T-cell (primary cell): ENCODE measurements around the gene TMEM116. TPM values are rescaled to one million over a fixed set of nuclear protein-coding genes. Genes with fewer than 3 reads are reported as not detected.

Experiments used
- ATAC-seq, 4 experiments: fragments of 200-7000 bp in 3 of 4; fragments of 150-1000 bp in 1 of 4; cut with Tn5 transposase; replicated peaks in 1 of 4; 1 replicate in 3 of 4; 2 replicates in 1 of 4; pipeline ENCODE4 v1.10.0; 2021; ENCODE audit warnings: moderate library complexity in 3 of 4, mild to moderate bottlenecking in 2 of 4, moderate number of reproducible peaks in 1 of 4
- CTCF ChIA-PET, 2 donors: fragments of 300-600 bp; sonication (Branson Sonifier 250); formaldehyde crosslinking; loops; one replicate each; lab custom pipeline; 2022; ENCODE audit warnings: antibody characterized with exemption in 2 of 2; lab: Charles Lee
- POLR2A ChIA-PET, 2 donors: fragments of 300-600 bp; sonication (Branson Sonifier 250); formaldehyde crosslinking; loops; one replicate each; lab custom pipeline; 2022; ENCODE audit warnings: antibody characterized with exemption in 2 of 2; lab: Charles Lee
- DNase-seq, 35 experiments: peaks; one replicate each; pipeline versions ENCODE4 v3.0.0 to v3.0.0-alpha.2; 2013 to 2023
- H3K27ac ChIP-seq: one replicate; pipeline ENCODE4 v1.5.1; 2013; ENCODE audit warnings: low read length
- H3K27me3 ChIP-seq, 2 experiments: replicated peaks in 1 of 2; 1 replicate in 1 of 2; 2 replicates in 1 of 2; pipeline versions ENCODE4 v1.6.1 to v1.7.0; 2013; ENCODE audit warnings: low read length in 1 of 2, mixed read lengths in 1 of 2; ENCODE audit not compliant: control insufficient read depth in 2 of 2, insufficient read depth in 2 of 2; ENCODE audit errors: extremely low read depth in 1 of 2
- H3K36me3 ChIP-seq, 2 donors: 1 replicate in 1 of 2; 2 replicates in 1 of 2; pipeline versions ENCODE4 v1.6.1 to v1.7.0; 2013; ENCODE audit warnings: low read length in 1 of 2; ENCODE audit not compliant: control insufficient read depth in 2 of 2, insufficient read depth in 1 of 2; ENCODE audit errors: extremely low read depth in 1 of 2
- H3K4me1 ChIP-seq, 2 experiments: 1 replicate in 1 of 2; 2 replicates in 1 of 2; pipeline versions ENCODE4 v1.6.1 to v1.7.0; 2013; ENCODE audit warnings: low read length in 2 of 2, mixed read lengths in 1 of 2; ENCODE audit not compliant: insufficient read depth in 2 of 2, control insufficient read depth in 1 of 2; ENCODE audit errors: extremely low read depth in 1 of 2
- H3K4me3 ChIP-seq, 2 donors: 1 replicate in 1 of 2; 2 replicates in 1 of 2; pipeline versions ENCODE4 v1.5.1 to v1.7.0; 2013; ENCODE audit warnings: mild to moderate bottlenecking in 2 of 2, low read length in 1 of 2, moderate library complexity in 1 of 2; ENCODE audit not compliant: control insufficient read depth in 1 of 2; ENCODE audit errors: extremely low read depth in 1 of 2
- H3K9me3 ChIP-seq: 2 replicates; pipeline ENCODE4 v1.7.0; 2013
- H3K27ac Mint-ChIP-seq, 2 donors: one replicate each; pipeline ENCODE4 v1.8.0; 2020 to 2021; ENCODE audit warnings: mild to moderate bottlenecking in 2 of 2, mixed read lengths in 2 of 2
- H3K27me3 Mint-ChIP-seq, 2 donors: one replicate each; pipeline ENCODE4 v1.8.0; 2021 to 2022; ENCODE audit warnings: mixed read lengths in 2 of 2
- H3K36me3 Mint-ChIP-seq: one replicate; pipeline ENCODE4 v1.8.0; 2021; ENCODE audit warnings: mixed read lengths
- H3K4me1 Mint-ChIP-seq, 3 donors: one replicate each; pipeline ENCODE4 v1.8.0; 2020 to 2022; ENCODE audit warnings: mixed read lengths in 3 of 3, mild to moderate bottlenecking in 1 of 3
- H3K4me3 Mint-ChIP-seq, 3 donors: one replicate each; pipeline ENCODE4 v1.8.0; 2020 to 2022; ENCODE audit warnings: mild to moderate bottlenecking in 3 of 3, mixed read lengths in 3 of 3, moderate library complexity in 3 of 3
- H3K9me3 Mint-ChIP-seq, 3 donors: one replicate each; pipeline ENCODE4 v1.8.0; 2020 to 2022; ENCODE audit warnings: mixed read lengths in 3 of 3
- WGBS: methylation state at CpG from one replicate; pipeline ENCODE4 v1.1.5; 2013; ENCODE audit warnings: missing lambda C conversion rate; ENCODE audit not compliant: insufficient coverage; 5-methylcytosine and 5-hydroxymethylcytosine counted together
- total RNA-seq, 35 experiments: library from RNA in 6 of 35; stranded (reverse) in 6 of 35; fragments of 120-200 nt in 1 of 35; gene quantifications; one replicate each; pipeline versions ENCODE4 v1.2.1 to v1.2.4 and lab custom pipeline; 2013 to 2026

Gene TMEM116
- total RNA-seq, 5 donors from 2014 or later (not counting 1 experiment from before 2014, with no cell fraction given) = 16.0 to 27.2 (median 25.8) TPM

DNA sequence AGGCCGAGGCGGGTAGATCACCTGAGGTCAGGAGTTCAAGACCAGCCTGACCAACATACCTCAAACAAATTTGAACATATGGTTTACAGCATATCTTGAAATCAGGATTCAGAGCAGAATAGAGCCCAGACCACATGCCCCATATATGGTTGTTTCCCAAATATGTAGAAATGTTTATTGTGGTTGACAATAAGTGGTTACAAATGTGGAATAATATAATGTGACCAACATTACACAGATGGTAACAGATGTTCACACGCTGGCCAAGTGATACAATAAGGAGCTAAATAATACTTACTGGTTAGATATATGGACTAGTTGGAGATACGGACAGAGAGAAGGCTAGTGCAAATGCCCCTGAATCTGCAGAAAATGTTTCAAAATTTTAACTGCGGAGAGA is 85.6 kb downstream of the TMEM116 start:
- H3K27ac ChIP-seq = no peak overlapping the region
- peaks cover 35% of the 10 kb centered on the region for H3K36me3 Mint-ChIP-seq
- ChIA-PET POLR2A (no interaction called here), CTCF (no interaction called here)
- 100% methylated on average over 2 of the region's 5 CpGs for whole genome bisulfite sequencing
- H3K27me3 Mint-ChIP-seq = no peaks in the 10 kb centered on the region
- H3K4me3 ChIP-seq = no peak overlapping the region
- ATAC-seq = no peak
- no peaks in the 10 kb centered on the region for H3K27me3 ChIP-seq
- no peaks in the 10 kb centered on the region for H3K9me3 ChIP-seq
- H3K27ac Mint-ChIP-seq = no peak overlapping the region
- H3K4me1 Mint-ChIP-seq = no peaks in the 10 kb centered on the region
- H3K4me3 Mint-ChIP-seq = no peak overlapping the region
- peaks cover 0 to 13% of the 10 kb centered on the region in 2 donors for H3K36me3 ChIP-seq
- no peak for DNase-seq
- no peaks in the 10 kb centered on the region for H3K9me3 Mint-ChIP-seq
- no peaks in the 10 kb centered on the region for H3K4me1 ChIP-seq

DNA sequence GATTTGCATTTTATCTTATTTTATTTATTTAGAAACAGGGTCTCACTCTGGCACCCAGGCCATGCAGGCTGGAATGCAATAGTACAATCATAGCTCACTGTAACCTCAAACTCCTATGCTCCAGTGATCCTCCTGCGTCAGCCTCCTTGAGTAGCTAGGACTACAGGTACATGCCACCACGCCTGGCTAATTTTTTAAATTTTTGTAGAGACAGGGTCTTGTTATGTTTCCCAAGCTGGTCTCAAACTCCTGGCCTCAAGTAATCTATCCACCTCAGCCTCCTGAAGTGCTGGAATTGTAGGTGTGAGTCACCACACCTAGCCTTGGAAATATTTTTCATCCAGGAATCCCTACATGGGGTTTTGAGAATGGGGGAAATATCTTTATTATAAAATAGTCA is 86.3 kb downstream of the TMEM116 start:
- no peak overlapping the region for H3K4me3 ChIP-seq
- no peaks in the 10 kb centered on the region for H3K27me3 ChIP-seq
- DNase-seq (no peak), ATAC-seq (no peak)
- no peaks in the 10 kb centered on the region for H3K4me1 Mint-ChIP-seq
- ChIA-PET POLR2A (no interaction called here), CTCF (interaction anchor here in 1 of 2 donors (0.5 kb wide), 1 partner anchor 449 kb away, joined by 4 read pairs; no protein-coding TSS in a partner anchor)
- no peaks in the 10 kb centered on the region for H3K4me1 ChIP-seq
- H3K36me3 Mint-ChIP-seq = peaks cover 28% of the 10 kb centered on the region
- H3K27me3 Mint-ChIP-seq = no peaks in the 10 kb centered on the region
- no peaks in the 10 kb centered on the region for H3K9me3 ChIP-seq
- no peak overlapping the region for H3K27ac Mint-ChIP-seq
- no peaks in the 10 kb centered on the region for H3K9me3 Mint-ChIP-seq
- H3K27ac ChIP-seq = no peak overlapping the region
- H3K4me3 Mint-ChIP-seq = no peak overlapping the region
- WGBS = no CpG with 5 or more reads among the region's 2 CpGs
- peaks cover 0 to 6% of the 10 kb centered on the region in 2 donors for H3K36me3 ChIP-seq

DNA sequence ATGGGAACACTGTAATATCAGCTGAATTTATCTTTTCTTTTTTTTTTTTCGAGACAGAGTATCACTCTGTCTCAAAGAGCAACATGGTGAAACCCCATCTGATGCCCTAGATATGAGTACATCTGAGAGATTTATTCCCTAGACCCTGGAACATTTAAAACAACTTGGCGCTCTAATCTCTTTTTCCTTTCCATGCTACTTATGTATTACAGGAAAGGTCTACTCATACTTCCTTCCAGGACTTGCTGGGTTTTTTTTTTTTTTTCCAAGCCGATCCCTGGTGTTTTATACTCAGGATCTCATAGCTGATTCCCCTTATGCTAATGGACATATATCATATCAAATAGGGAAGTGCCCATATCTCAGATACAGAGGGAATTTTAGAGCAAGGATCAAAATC is 87.8 kb downstream of the TMEM116 start:
- DNase-seq (no peak), ATAC-seq (no peak)
- Histone ChIP-seq H3K4me3 (no peak overlapping the region), H3K9me3 (no peaks in the 10 kb centered on the region), H3K36me3 (no peaks in the 10 kb centered on the region), H3K4me1 (no peaks in the 10 kb centered on the region), H3K27ac (no peak overlapping the region), H3K27me3 (no peaks in the 10 kb centered on the region)
- Mint-ChIP-seq H3K27me3 (no peaks in the 10 kb centered on the region), H3K4me3 (no peak overlapping the region), H3K4me1 (no peaks in the 10 kb centered on the region), H3K9me3 (no peaks in the 10 kb centered on the region), H3K36me3 (peaks cover 18% of the 10 kb centered on the region), H3K27ac (no peak overlapping the region)
- ChIA-PET CTCF (interaction anchor here in 1 of 2 donors (0.6 kb wide), 1 partner anchor 975 kb away, joined by 5 read pairs; no protein-coding TSS in a partner anchor), POLR2A (no interaction called here)
- no CpG with 5 or more reads among the region's 3 CpGs for WGBS

DNA sequence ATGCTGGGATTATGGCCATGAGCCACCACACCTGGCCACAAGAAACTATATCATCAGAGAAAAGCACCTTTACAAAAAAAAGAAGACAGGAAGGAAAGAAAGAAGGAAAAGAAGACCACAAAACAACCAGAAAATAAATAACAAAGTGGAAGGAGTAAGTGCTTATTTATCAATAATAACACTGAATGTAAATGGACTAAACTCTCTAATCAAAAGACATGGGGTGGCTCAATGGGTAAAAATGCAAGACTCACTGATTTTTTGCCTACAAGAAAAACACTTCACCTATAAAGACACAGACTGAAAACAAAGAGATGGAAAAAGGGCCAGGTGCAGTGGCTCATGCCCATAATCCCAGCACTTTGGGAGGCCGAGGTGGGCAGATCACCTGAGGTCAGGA is 105.2 kb downstream of the TMEM116 start:
- ChIA-PET POLR2A (no interaction called here), CTCF (no interaction called here)
- no peaks in the 10 kb centered on the region for H3K27me3 ChIP-seq
- H3K9me3 ChIP-seq = no peaks in the 10 kb centered on the region
- Mint-ChIP-seq H3K4me3 (no peak overlapping the region), H3K9me3 (peaks cover 6 to 17% (median 15%) of the 10 kb centered on the region in 3 donors), H3K4me1 (no peaks in the 10 kb centered on the region), H3K36me3 (peaks cover 53% of the 10 kb centered on the region), H3K27me3 (no peaks in the 10 kb centered on the region), H3K27ac (no peak overlapping the region)
- H3K36me3 ChIP-seq = peaks cover 0 to 8% of the 10 kb centered on the region in 2 donors
- no peak for DNase-seq
- 80% methylated on average over 1 of the region's 1 CpG for WGBS
- no peaks in the 10 kb centered on the region for H3K4me1 ChIP-seq
- H3K27ac ChIP-seq = no peak overlapping the region
- H3K4me3 ChIP-seq = no peak overlapping the region
- no peak for ATAC-seq

DNA sequence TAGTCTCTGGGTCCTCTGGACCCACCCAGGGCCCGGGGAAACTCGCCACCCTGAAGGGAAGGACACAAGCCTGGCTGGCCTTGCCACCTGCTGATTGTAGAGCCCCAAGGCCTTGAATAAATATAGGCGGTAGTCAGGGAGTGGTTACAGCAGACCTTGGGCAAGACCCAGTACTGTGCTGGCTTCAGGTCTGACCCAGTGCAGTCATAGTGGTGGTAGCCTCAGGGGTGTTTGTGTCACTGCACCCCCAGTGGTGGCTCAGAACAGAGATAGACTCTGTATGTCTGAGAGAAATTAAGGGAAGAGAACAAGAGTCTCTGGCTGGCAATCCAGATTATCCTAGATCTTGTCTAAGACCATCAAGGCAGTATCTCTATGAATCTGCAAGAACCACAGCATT is 107.5 kb downstream of the TMEM116 start:
- Mint-ChIP-seq H3K4me1 (no peaks in the 10 kb centered on the region), H3K4me3 (no peak overlapping the region), H3K27ac (no peak overlapping the region), H3K27me3 (no peaks in the 10 kb centered on the region), H3K9me3 (peaks cover 6 to 17% (median 15%) of the 10 kb centered on the region in 3 donors), H3K36me3 (peaks cover 44% of the 10 kb centered on the region)
- Histone ChIP-seq H3K4me1 (no peaks in the 10 kb centered on the region), H3K27ac (no peak overlapping the region), H3K36me3 (peaks cover 0 to 6% of the 10 kb centered on the region in 2 donors), H3K4me3 (no peak overlapping the region), H3K9me3 (no peaks in the 10 kb centered on the region), H3K27me3 (no peaks in the 10 kb centered on the region)
- 100% methylated on average over 2 of the region's 3 CpGs for WGBS
- DNase-seq (no peak), ATAC-seq (no peak)
- ChIA-PET CTCF (interaction anchor here (0.6 to 0.9 kb wide), 2 partner anchors 24 to 296 kb away, joined by 3 to 12 read pairs; no protein-coding TSS in a partner anchor), POLR2A (no interaction called here)

DNA sequence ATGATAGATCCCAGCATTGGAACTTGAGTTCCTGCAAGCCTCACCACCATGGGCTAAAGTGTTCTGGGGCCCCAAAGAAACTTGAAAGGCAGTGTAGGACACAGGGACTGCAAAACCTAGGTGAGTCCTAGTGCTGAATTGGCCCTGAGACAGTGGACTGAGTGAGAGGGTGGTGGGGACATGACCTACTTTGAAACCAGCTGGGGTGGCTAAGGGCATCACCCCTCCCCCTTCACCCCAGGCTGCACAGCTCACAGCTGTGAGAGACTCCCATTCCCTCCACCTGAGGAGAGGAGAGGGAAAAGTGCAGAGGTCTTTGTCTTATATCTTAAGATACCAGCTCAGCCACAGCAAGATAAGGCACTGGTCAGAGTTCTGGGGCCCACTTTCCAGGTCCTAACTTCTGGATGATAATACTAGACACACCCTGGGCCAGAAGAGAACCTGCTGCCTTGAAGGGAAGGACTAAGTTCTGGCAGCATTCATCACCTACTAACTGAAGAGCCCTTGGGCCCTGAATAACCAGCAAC is 108.5 kb downstream of the TMEM116 start:
- H3K9me3 ChIP-seq = no peaks in the 10 kb centered on the region
- ATAC-seq (no peak), DNase-seq (no peak)
- H3K36me3 Mint-ChIP-seq = peaks cover 41% of the 10 kb centered on the region
- POLR2A ChIA-PET = no interaction called here
- no peaks in the 10 kb centered on the region for H3K27me3 ChIP-seq
- H3K4me1 ChIP-seq = no peaks in the 10 kb centered on the region
- no peak overlapping the region for H3K4me3 Mint-ChIP-seq
- peaks cover 2 to 6% of the 10 kb centered on the region in 2 donors for H3K36me3 ChIP-seq
- CTCF ChIA-PET = no interaction called here
- H3K27me3 Mint-ChIP-seq = no peaks in the 10 kb centered on the region
- H3K27ac Mint-ChIP-seq = no peak overlapping the region
- H3K9me3 Mint-ChIP-seq = peaks cover 6 to 17% (median 15%) of the 10 kb centered on the region in 3 donors
- no peak overlapping the region for H3K4me3 ChIP-seq
- peaks cover 0 to 2% (median 0%) of the 10 kb centered on the region in 3 donors for H3K4me1 Mint-ChIP-seq
- no peak overlapping the region for H3K27ac ChIP-seq
